A549 treated with Mapracorat at 1 μM for 4 hours (cell line): ENCODE measurements around the gene SRA1. TPM values are rescaled to one million over a fixed set of nuclear protein-coding genes. Genes with fewer than 3 reads are reported as not detected.

Experiments used
- total RNA-seq: library from RNA; stranded (reverse); fragments of 200-300 nt; extraction: Qiagen RNA extraction; gene quantifications from 5 replicates; pipeline ENCODE4 v1.2.3, GENCODE V29; 2022

Gene SRA1
- 38.4 to 48.2 TPM (median 43.4 TPM) in 5 replicates for total RNA-seq

GRCh38 chr5:140557136-140557805, at the start of gene SRA1:
Gene SRA1, minus strand, starts transcription at chr5:140557473. Its CDS starts 21 bp downstream, at chr5:140557452.

GRCh38 chr5:140564196-140565023, 7.1 kb upstream of the SRA1 start, which contains the start of the genes APBB3 and SLC35A4:
Gene APBB3, minus strand, starts transcription at chr5:140564598. Its CDS starts 353 bp downstream, at chr5:140564245.
Gene SLC35A4, plus strand, starts transcription at chr5:140564828. Its CDS starts 2,342 bp downstream, at chr5:140567170.

GRCh38 chr5:140547508-140548299, 9.6 kb downstream of the SRA1 start, which contains the start of gene EIF4EBP3:
Gene EIF4EBP3, plus strand, starts transcription at chr5:140547662. Its CDS starts 76 bp downstream, at chr5:140547738.

Other genes starting within 250 kb of the SRA1 start
- gene HBEGF, start 210.9 kb downstream of the SRA1 start, total RNA-seq = 6.0 to 7.3 TPM (median 7.2 TPM) in 5 replicates
- gene SLC4A9, start 197.3 kb downstream of the SRA1 start, total RNA-seq = 0.05 to 0.08 TPM in 2 of 5 replicates, not detected in the others
- 46.2 to 52.4 TPM (median 47.8 TPM) in 5 replicates for gene ANKHD1, start 155.6 kb downstream of the SRA1 start, total RNA-seq
- 1.3 to 2.8 TPM (median 1.9 TPM) in 5 replicates for gene EIF4EBP3, start 9.8 kb downstream of the SRA1 start, total RNA-seq
- gene APBB3, start 7.1 kb upstream of the SRA1 start, total RNA-seq = 3.9 to 7.5 TPM (median 6.1 TPM) in 5 replicates
- gene SLC35A4, start 7.4 kb upstream of the SRA1 start, total RNA-seq = 74.1 to 79.0 TPM (median 75.3 TPM) in 5 replicates
- 3.4 to 4.7 TPM (median 4.3 TPM) in 5 replicates for gene CD14, start 75.7 kb upstream of the SRA1 start, total RNA-seq
- 8.4 to 14.4 TPM (median 13.0 TPM) in 5 replicates for gene TMCO6, start 82.0 kb upstream of the SRA1 start, total RNA-seq
- 113 to 119 TPM (median 117 TPM) in 5 replicates for gene NDUFA2, start 90.2 kb upstream of the SRA1 start, total RNA-seq
- gene IK, start 90.4 kb upstream of the SRA1 start, total RNA-seq = 86.3 to 123 TPM (median 89.1 TPM) in 5 replicates
- 27.2 to 30.4 TPM (median 27.7 TPM) in 5 replicates for gene WDR55, start 107.4 kb upstream of the SRA1 start, total RNA-seq
- 0.66 to 1.0 TPM (median 0.88 TPM) in 5 replicates for gene DND1, start 116.1 kb upstream of the SRA1 start, total RNA-seq
- 70.9 to 83.6 TPM (median 77.9 TPM) in 5 replicates for gene HARS1, start 133.9 kb upstream of the SRA1 start, total RNA-seq
- gene HARS2, start 134.0 kb upstream of the SRA1 start, total RNA-seq = 34.5 to 42.6 TPM (median 36.4 TPM) in 5 replicates
- 80.7 to 116 TPM (median 88.0 TPM) in 5 replicates for gene ZMAT2, start 143.0 kb upstream of the SRA1 start, total RNA-seq
- gene PCDHA1, start 228.7 kb upstream of the SRA1 start, total RNA-seq = 0.06 to 0.23 TPM (median 0.14 TPM) in 5 replicates
- 0.10 TPM in 1 of 5 replicates, not detected in the others for gene PCDHA2, start 237.4 kb upstream of the SRA1 start, total RNA-seq
- gene PCDHA3, start 243.6 kb upstream of the SRA1 start, total RNA-seq = 0.71 to 1.1 TPM (median 0.99 TPM) in 5 replicates
- 1.5 to 1.8 TPM (median 1.7 TPM) in 5 replicates for gene PCDHA4, start 249.6 kb upstream of the SRA1 start, total RNA-seq